Femur (tissue), 1 donor: Measurements from ENCODE around the gene GAGE12F.
"Not testable (repeated sequence)": the region's sequence is repeated elsewhere in the genome, so short reads cannot be mapped to it uniquely, and the experiment has no call there.

Experiments used
- DNase-seq: peaks from one replicate; pipeline ENCODE4 v3.0.0-alpha.2; 2017

GAGE12F gene, protein sequence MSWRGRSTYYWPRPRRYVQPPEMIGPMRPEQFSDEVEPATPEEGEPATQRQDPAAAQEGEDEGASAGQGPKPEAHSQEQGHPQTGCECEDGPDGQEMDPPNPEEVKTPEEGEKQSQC

DNA sequence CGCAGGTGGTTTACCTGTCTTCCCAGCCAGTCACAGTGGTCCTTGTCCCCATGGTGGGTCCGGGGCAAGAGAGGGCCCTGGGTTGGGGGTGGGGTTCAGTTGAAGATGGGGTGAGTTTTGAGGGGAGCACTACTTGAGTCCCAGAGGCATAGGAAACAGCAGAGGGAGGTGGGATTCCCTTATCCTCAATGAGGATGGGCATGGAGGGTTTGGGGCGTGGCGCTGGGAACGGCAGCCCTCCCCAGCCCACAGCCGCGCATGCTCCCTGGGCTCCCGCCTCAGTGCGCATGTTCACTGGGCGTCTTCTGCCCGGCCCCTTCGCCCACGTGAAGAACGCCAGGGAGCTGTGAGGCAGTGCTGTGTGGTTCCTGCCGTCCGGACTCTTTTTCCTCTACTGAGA, at the start of gene GAGE12F:
GAGE12F (plus strand) TSS at position 301 of the 400 bp plus-strand sequence. CDS start 1,155 bp downstream, outside the sequence.
- not testable (repeated sequence) for DNase-seq

GRCh38 chrX:49531877-49532276, 28.8 kb upstream of the GAGE12F start, which contains the start of gene GAGE12C:
Gene GAGE12C (plus strand): TSS chrX:49532177. CDS start chrX:49533332, 1,155 bp downstream.
- DNase-seq = not testable (repeated sequence)

DNA sequence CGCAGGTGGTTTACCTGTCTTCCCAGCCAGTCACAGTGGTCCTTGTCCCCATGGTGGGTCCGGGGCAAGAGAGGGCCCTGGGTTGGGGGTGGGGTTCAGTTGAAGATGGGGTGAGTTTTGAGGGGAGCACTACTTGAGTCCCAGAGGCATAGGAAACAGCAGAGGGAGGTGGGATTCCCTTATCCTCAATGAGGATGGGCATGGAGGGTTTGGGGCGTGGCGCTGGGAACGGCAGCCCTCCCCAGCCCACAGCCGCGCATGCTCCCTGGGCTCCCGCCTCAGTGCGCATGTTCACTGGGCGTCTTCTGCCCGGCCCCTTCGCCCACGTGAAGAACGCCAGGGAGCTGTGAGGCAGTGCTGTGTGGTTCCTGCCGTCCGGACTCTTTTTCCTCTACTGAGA, 19.2 kb upstream of the GAGE12F start, which contains the start of gene GAGE12D:
GAGE12D (plus strand) TSS at position 301 of the 400 bp plus-strand sequence. CDS start 1,155 bp downstream, outside the sequence.
- DNase-seq = not testable (repeated sequence)

- DNase-seq = not testable (repeated sequence)
Measured at GRCh38 chrX:49550989-49551388, 9.7 kb upstream of the GAGE12F start, which contains the start of gene GAGE12E. Gene GAGE12E (plus strand): TSS chrX:49551289. CDS start chrX:49552444, 1,155 bp downstream.

DNA sequence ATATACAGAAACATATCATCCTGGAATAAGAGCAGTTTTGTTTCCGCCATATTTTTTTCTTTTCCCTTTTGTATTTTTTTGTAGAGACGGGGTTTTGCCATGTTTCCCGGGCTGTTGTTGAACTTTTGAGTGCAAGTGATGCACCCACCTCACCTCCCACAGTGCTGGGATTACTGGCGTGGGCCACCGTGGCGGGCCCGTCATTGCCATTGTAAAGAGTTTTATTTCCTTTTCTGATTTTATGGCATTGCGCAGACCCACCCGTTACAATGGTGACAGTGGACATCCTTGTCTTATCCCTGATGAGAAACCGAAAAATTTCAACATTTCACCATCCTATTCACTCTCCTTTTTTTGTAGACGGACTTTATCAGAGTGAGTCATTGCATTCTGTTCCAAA, 8.1 kb downstream of the GAGE12F start:
- not testable (repeated sequence) for DNase-seq

DNA sequence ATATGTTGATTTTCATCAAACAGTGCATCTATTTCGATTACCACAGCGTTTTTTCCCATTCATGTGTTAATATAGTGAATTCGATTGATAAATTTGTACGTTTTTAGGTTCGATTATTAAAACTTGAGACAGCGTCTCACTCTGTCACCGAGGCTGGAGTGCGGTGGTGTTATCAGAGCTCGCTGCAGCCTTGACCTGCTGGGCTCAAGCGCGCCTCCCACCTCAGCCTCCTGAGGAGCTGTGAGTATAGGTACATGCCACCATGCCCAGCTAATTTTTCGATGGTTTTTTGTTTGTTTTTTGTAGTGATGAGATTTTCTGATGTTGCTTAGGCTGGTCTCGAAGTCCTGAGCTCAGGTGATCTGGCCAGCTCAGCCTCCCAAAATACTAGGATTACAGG, 8.5 kb downstream of the GAGE12F start:
- not testable (repeated sequence) for DNase-seq

GRCh38 chrX:49570100-49570499, 9.5 kb downstream of the GAGE12F start, which contains the start of gene GAGE12G:
Gene GAGE12G (plus strand): TSS chrX:49570400. CDS start chrX:49571555, 1,155 bp downstream.
- not testable (repeated sequence) for DNase-seq

- DNase-seq = not testable (repeated sequence)
Measured at GRCh38 chrX:49579649-49580048, 19.0 kb downstream of the GAGE12F start, which contains the start of gene GAGE12H. Gene GAGE12H (plus strand): TSS chrX:49579949. CDS start chrX:49581104, 1,155 bp downstream.

GRCh38 chrX:49589196-49589595, 28.6 kb downstream of the GAGE12F start, which contains the start of gene GAGE2A:
Gene GAGE2A (plus strand): TSS chrX:49589496. CDS start chrX:49590651, 1,155 bp downstream.
- DNase-seq = not testable (repeated sequence)

DNA sequence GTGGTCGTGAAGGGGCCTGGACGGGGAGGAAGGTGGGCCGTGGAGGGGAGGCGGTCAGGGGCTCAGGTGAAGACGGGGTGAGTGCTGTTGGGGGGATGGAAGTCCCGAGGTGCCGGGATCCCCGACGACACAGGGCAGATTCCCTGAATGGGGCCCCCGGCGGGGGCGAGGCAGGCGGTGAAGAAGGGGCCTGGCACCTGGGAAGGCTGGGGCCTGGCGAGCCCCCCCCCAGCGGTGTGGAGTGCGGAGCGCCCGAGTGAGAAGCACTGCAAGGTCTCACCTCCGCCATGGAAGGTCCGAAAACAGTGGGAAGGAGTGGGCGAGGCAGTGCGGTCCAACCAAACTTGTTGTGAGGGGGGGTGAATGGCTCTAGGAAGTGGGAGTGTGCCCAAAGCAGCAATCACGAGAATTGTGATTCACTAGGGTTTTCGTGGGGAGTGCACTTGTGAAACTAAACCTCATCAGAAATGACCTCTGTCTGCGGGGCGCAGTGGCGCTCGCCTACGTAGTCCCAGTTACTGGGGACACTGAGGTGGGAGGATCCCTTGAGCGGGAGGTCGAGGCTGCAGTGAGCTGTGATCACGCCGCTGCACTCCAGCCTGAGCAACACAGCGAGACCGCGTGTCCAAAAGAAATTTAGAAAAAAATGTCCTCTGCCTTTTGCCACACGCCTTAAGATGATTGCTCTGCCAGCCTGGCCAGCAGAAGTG, 29.3 kb downstream of the GAGE12F start:
- not testable (repeated sequence) for DNase-seq

- DNase-seq = not testable (repeated sequence)
Measured at GRCh38 chrX:49590488-49590887, 29.8 kb downstream of the GAGE12F start.

GRCh38 chrX:49598720-49599119, 38.1 kb downstream of the GAGE12F start, which contains the start of gene GAGE1:
Gene GAGE1 (plus strand): TSS chrX:49599020. CDS start chrX:49600175, 1,155 bp downstream.
- not testable (repeated sequence) for DNase-seq

GRCh38 chrX:49610718-49611310, 50.2 kb downstream of the GAGE12F start:
- no peak for DNase-seq
